ENCODE data around the gene ABCE1. TPM values are rescaled to one million over a fixed set of nuclear protein-coding genes. Genes with fewer than 3 reads are reported as not detected.

The ABCE1 gene
- total RNA-seq, 1 donor from 2014 or later = 77.9 TPM

GRCh38 chr4:145177906-145178538 lies 79.9 kb downstream of the ABCE1 start:
- H3K9me3 Mint-ChIP-seq = no peaks in the 10 kb centered on the region
- peaks cover 23% of the 10 kb centered on the region for H3K4me1 Mint-ChIP-seq (ENCODE audit: unreplicated experiment)
- peaks cover 11% of the 10 kb centered on the region for H3K36me3 Mint-ChIP-seq
- no peaks in the 10 kb centered on the region for H3K27me3 Mint-ChIP-seq
- TF ChIP-seq CTCF (conservative IDR thresholded peaks at IDR 0.05) = no peak
- peak overlapping the region; percentile 98 for H3K27ac Mint-ChIP-seq
- no peak for DNase-seq (ENCODE audit: extremely low spot score, unreplicated experiment)
- peak overlapping the region; percentile 97 for H3K4me3 Mint-ChIP-seq

GRCh38 chr4:145178740-145179280 lies 80.7 kb downstream of the ABCE1 start:
- peaks cover 23% of the 10 kb centered on the region for H3K4me1 Mint-ChIP-seq (ENCODE audit: unreplicated experiment)
- no peaks in the 10 kb centered on the region for H3K9me3 Mint-ChIP-seq
- DNase-seq (ENCODE audit: extremely low spot score, unreplicated experiment) = no peak
- H3K27ac Mint-ChIP-seq = peak overlapping the region; percentile 98
- no peak for TF ChIP-seq CTCF (conservative IDR thresholded peaks at IDR 0.05)
- H3K27me3 Mint-ChIP-seq = no peaks in the 10 kb centered on the region
- H3K36me3 Mint-ChIP-seq = peaks cover 11% of the 10 kb centered on the region
- H3K4me3 Mint-ChIP-seq = peak overlapping the region; percentile 97

Other genes starting within 250 kb of the ABCE1 start
- 18.5 and 21.0 TPM in 2 replicates for gene ANAPC10, start 115 bp upstream of the ABCE1 start, total RNA-seq (ENCODE audit: low replicate concordance)
- 38.8 and 39.0 TPM in 2 replicates for gene OTUD4, start 82.3 kb downstream of the ABCE1 start, total RNA-seq (ENCODE audit: low replicate concordance)